Suprapubic skin (tissue), 4 donors: ENCODE data around the gene PRDX6. TPM values are rescaled to one million over a fixed set of nuclear protein-coding genes. Genes with fewer than 3 reads are reported as not detected.

Experiments used
- DNase-seq, 2 donors: peaks; one replicate each; pipeline ENCODE4 v3.0.0-alpha.2; 2019; ENCODE audit warnings: low spot score in 2 of 2
- H3K27ac ChIP-seq: fragments of 200-600 bp; sonication (generic); one replicate; pipeline ENCODE4 v1.5.1; 2019
- H3K27me3 ChIP-seq: fragments of 200-600 bp; sonication (generic); one replicate; pipeline ENCODE4 v1.5.1; 2019
- H3K36me3 ChIP-seq: fragments of 200-600 bp; sonication (generic); one replicate; pipeline ENCODE4 v1.5.1; 2019
- H3K4me1 ChIP-seq: fragments of 200-600 bp; sonication (generic); one replicate; pipeline ENCODE4 v1.5.1; 2019
- H3K4me3 ChIP-seq: fragments of 200-600 bp; sonication (generic); one replicate; pipeline ENCODE4 v1.5.1; 2019; ENCODE audit warnings: mild to moderate bottlenecking
- H3K9me3 ChIP-seq: fragments of 200-600 bp; sonication (generic); one replicate; pipeline ENCODE4 v1.5.1; 2019
- CTCF ChIP-seq, 2 donors: fragments of 200-600 bp in 1 of 2; fragments of 450-650 bp in 1 of 2; sonication (generic) in 1 of 2; IDR thresholded peaks; one replicate each; pipeline ENCODE4 v1.5.1; 2016 to 2019; ENCODE audit warnings: antibody characterized with exemption in 2 of 2, mild to moderate bottlenecking in 1 of 2, moderate library complexity in 1 of 2
- EP300 ChIP-seq: sonication (generic); formaldehyde crosslinking; IDR thresholded peaks from one replicate; pipeline ENCODE4 v1.6.1; 2017; ENCODE audit warnings: antibody characterized with exemption
- POLR2A ChIP-seq, 2 donors: fragments of 450-650 bp; IDR thresholded peaks; one replicate each; pipeline ENCODE4 v1.6.1; 2017; ENCODE audit warnings: antibody characterized with exemption in 2 of 2, mild to moderate bottlenecking in 2 of 2, moderate library complexity in 2 of 2
- POLR2AphosphoS5 ChIP-seq, 3 donors: sonication (generic); formaldehyde crosslinking; IDR thresholded peaks; one replicate each; pipeline ENCODE4 v1.6.1; 2017; ENCODE audit warnings: antibody characterized with exemption in 3 of 3
- WGBS: methylation state at CpG from one replicate; pipeline ENCODE4 v1.1.5; 2018; 5-methylcytosine and 5-hydroxymethylcytosine counted together
- total RNA-seq, 4 donors: library from RNA; depleted of rRNA; stranded (reverse); fragments of >200 nt; gene quantifications; one replicate each; pipeline ENCODE4 v1.1.0, GENCODE V29; 2016

The PRDX6 gene
- total RNA-seq, 4 donors from 2014 or later = 151 to 223 (median 190) TPM

- TF ChIP-seq EP300 (no peak), POLR2A (IDR thresholded peaks at IDR 0.05) (no peak), POLR2AphosphoS5 (IDR thresholded peaks at IDR 0.05) (no peak), CTCF (IDR thresholded peaks at IDR 0.05) (no peak)
- Histone ChIP-seq H3K4me1 (no peaks in the 10 kb centered on the region), H3K27me3 (no peaks in the 10 kb centered on the region), H3K9me3 (no peaks in the 10 kb centered on the region), H3K36me3 (no peaks in the 10 kb centered on the region), H3K27ac (no peak overlapping the region), H3K4me3 (no peak overlapping the region)
- DNase-seq = no peak
- 89% methylated on average over 4 of the region's 4 CpGs for WGBS
These were observed 22.6 kb downstream of the PRDX6 start for GRCh38 chr1:173499729-173500128.

- DNase-seq = no peak
- Histone ChIP-seq H3K36me3 (no peaks in the 10 kb centered on the region), H3K4me3 (no peak overlapping the region), H3K9me3 (no peaks in the 10 kb centered on the region), H3K27ac (no peak overlapping the region), H3K27me3 (no peaks in the 10 kb centered on the region), H3K4me1 (no peaks in the 10 kb centered on the region)
- WGBS = 80% methylated on average over 1 of the region's 1 CpG
- TF ChIP-seq CTCF (IDR thresholded peaks at IDR 0.05) (no peak), EP300 (no peak), POLR2AphosphoS5 (IDR thresholded peaks at IDR 0.05) (no peak), POLR2A (IDR thresholded peaks at IDR 0.05) (no peak)
These were observed 25.0 kb downstream of the PRDX6 start for GRCh38 chr1:173502104-173502503.

GRCh38 chr1:173503391-173503790 is 26.3 kb downstream of the PRDX6 start:
- no peak for DNase-seq
- no peak overlapping the region for H3K4me3 ChIP-seq
- no peak for TF ChIP-seq EP300
- no peak for TF ChIP-seq POLR2AphosphoS5 (IDR thresholded peaks at IDR 0.05)
- no peaks in the 10 kb centered on the region for H3K36me3 ChIP-seq
- no peaks in the 10 kb centered on the region for H3K27me3 ChIP-seq
- H3K27ac ChIP-seq = no peak overlapping the region
- H3K4me1 ChIP-seq = no peaks in the 10 kb centered on the region
- H3K9me3 ChIP-seq = no peaks in the 10 kb centered on the region
- WGBS = 44% methylated on average over 4 of the region's 4 CpGs

- Histone ChIP-seq H3K27ac (no peak overlapping the region), H3K4me3 (no peak overlapping the region), H3K36me3 (no peaks in the 10 kb centered on the region), H3K27me3 (no peaks in the 10 kb centered on the region), H3K4me1 (no peaks in the 10 kb centered on the region), H3K9me3 (no peaks in the 10 kb centered on the region)
- WGBS = 87% methylated on average over 4 of the region's 4 CpGs
- TF ChIP-seq POLR2A (IDR thresholded peaks at IDR 0.05) (no peak), POLR2AphosphoS5 (IDR thresholded peaks at IDR 0.05) (no peak), EP300 (no peak), CTCF (IDR thresholded peaks at IDR 0.05) (no peak)
- no peak for DNase-seq
These were observed 27.1 kb downstream of the PRDX6 start for GRCh38 chr1:173504268-173504667.

GRCh38 chr1:173505391-173505790 is 28.3 kb downstream of the PRDX6 start:
- TF ChIP-seq CTCF (IDR thresholded peaks at IDR 0.05) (no peak), POLR2A (IDR thresholded peaks at IDR 0.05) (no peak), POLR2AphosphoS5 (IDR thresholded peaks at IDR 0.05) (no peak), EP300 (no peak)
- no peak for DNase-seq
- H3K27ac ChIP-seq = no peak overlapping the region
- H3K36me3 ChIP-seq = no peaks in the 10 kb centered on the region
- H3K4me3 ChIP-seq = no peak overlapping the region
- H3K4me1 ChIP-seq = no peaks in the 10 kb centered on the region
- no peaks in the 10 kb centered on the region for H3K9me3 ChIP-seq
- H3K27me3 ChIP-seq = no peaks in the 10 kb centered on the region

GRCh38 chr1:173506437-173506836 is 29.3 kb downstream of the PRDX6 start:
- no peak overlapping the region for H3K4me3 ChIP-seq
- no peak for DNase-seq
- H3K9me3 ChIP-seq = no peaks in the 10 kb centered on the region
- no peaks in the 10 kb centered on the region for H3K4me1 ChIP-seq
- no peak overlapping the region for H3K27ac ChIP-seq
- no peaks in the 10 kb centered on the region for H3K36me3 ChIP-seq
- H3K27me3 ChIP-seq = no peaks in the 10 kb centered on the region
- TF ChIP-seq CTCF (IDR thresholded peaks at IDR 0.05) (no peak), POLR2AphosphoS5 (IDR thresholded peaks at IDR 0.05) (no peak), EP300 (no peak), POLR2A (IDR thresholded peaks at IDR 0.05) (no peak)
- 78% methylated on average over 5 of the region's 6 CpGs for WGBS
